Skeletal muscle tissue (tissue), 4 donors: ENCODE measurements around the gene CACNB2. TPM values are rescaled to one million over a fixed set of nuclear protein-coding genes. Genes with fewer than 3 reads are reported as not detected.
"Not testable (repeated sequence)": the region's sequence is repeated elsewhere in the genome, so short reads cannot be mapped to it uniquely, and the experiment has no call there.

Experiments
- H3K27ac ChIP-seq: one replicate; pipeline ENCODE4 v1.7.0; 2013; ENCODE audit warnings: mild to moderate bottlenecking, low read depth, low read length, inconsistent platforms
- H3K27me3 ChIP-seq, 3 donors: one replicate each; pipeline ENCODE4 v1.7.0; 2013; ENCODE audit warnings: low read length in 3 of 3; ENCODE audit not compliant: control insufficient read depth in 3 of 3, insufficient read depth in 3 of 3
- H3K36me3 ChIP-seq, 3 donors: one replicate each; pipeline ENCODE4 v1.7.0; 2013; ENCODE audit warnings: low read length in 3 of 3; ENCODE audit not compliant: control insufficient read depth in 3 of 3, insufficient read depth in 3 of 3
- H3K4me1 ChIP-seq, 3 donors: one replicate each; pipeline ENCODE4 v1.7.0; 2013; ENCODE audit warnings: low read length in 3 of 3, mild to moderate bottlenecking in 3 of 3; ENCODE audit not compliant: control insufficient read depth in 3 of 3, insufficient read depth in 3 of 3
- H3K4me3 ChIP-seq, 3 donors: one replicate each; pipeline ENCODE4 v1.7.0; 2013; ENCODE audit warnings: low read length in 3 of 3
- H3K9ac ChIP-seq, 3 donors: one replicate each; pipeline ENCODE4 v1.7.0; 2013; ENCODE audit warnings: low read length in 3 of 3, mild to moderate bottlenecking in 3 of 3, moderate library complexity in 2 of 3, low read depth in 1 of 3
- H3K9me3 ChIP-seq, 3 donors: one replicate each; pipeline ENCODE4 v1.7.0; 2013; ENCODE audit warnings: low read length in 3 of 3; ENCODE audit not compliant: control insufficient read depth in 3 of 3
- total RNA-seq: library from RNA; depleted of rRNA; stranded (reverse); fragments of >200 nt; gene quantifications from one replicate; pipeline ENCODE4 v1.2.3, GENCODE V29; 2014
- donor health status: Osteomylitis.

Gene CACNB2
- total RNA-seq, 1 donor from 2014 or later, result 4.2 TPM

DNA sequence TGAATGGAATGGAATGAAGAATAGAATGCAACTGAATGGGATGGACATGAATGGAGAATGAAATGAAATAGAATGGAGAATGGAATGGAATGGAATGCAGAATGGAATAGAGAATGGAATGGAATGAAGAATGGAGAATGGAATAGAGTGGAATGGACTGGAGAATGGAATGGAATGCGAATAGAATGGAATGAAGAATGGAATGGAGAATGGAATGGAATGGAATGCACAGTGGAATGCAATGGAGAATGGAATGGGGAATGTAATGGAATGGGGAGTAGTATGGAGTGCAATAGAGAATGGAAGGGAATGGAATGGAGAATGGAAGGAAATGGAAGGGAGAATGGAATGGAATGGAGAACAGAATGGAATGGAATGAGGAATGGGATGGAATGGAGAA, 417.7 kb downstream of the CACNB2 start:
- no peak overlapping the region for H3K4me3 ChIP-seq
- H3K36me3 ChIP-seq, result peaks cover 6 to 49% (median 20%) of the 10 kb centered on the region in 3 donors
- no peak overlapping the region for H3K27ac ChIP-seq
- peaks cover 0 to 16% (median 3%) of the 10 kb centered on the region in 3 donors for H3K9me3 ChIP-seq
- H3K9ac ChIP-seq, result no peak overlapping the region
- H3K27me3 ChIP-seq, result no peaks in the 10 kb centered on the region
- H3K4me1 ChIP-seq, result no peaks in the 10 kb centered on the region

DNA sequence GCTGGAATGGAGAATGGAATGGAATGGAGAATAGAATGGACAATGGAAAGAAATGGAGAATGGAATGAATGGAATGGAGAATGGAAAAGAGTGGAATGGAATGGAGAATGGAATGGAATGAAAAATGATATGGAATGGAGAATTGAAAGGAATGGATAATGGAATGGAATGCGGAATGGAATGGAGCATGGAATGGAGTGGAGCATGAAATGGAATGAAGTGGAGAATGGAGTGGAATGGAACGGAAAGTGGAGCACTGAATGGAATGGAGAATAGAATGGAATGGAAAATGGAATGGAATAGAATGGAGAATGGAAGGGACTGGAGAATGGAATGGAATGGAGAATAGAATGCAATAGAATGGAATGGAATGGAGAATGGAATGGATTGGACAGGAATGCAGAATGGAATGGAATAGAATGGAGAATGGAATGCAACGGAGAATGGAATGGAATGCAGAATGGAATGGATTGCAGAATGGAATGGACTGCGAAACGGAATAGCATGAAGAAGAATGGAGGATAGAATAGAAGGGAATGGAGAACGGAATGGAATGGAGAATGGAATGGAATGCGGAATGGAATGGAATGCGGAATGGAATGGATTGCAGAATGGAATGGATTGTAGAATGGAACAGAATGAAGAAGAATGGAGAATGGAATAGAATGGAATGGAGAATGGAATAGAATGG, 421.8 kb downstream of the CACNB2 start:
- no peak overlapping the region for H3K4me3 ChIP-seq
- H3K27me3 ChIP-seq, result no peaks in the 10 kb centered on the region
- H3K36me3 ChIP-seq, result peaks cover 0 to 30% (median 17%) of the 10 kb centered on the region in 3 donors
- H3K4me1 ChIP-seq, result no peaks in the 10 kb centered on the region
- H3K9ac ChIP-seq, result no peak overlapping the region
- no peak overlapping the region for H3K27ac ChIP-seq
- peaks cover 0 to 30% (median 3%) of the 10 kb centered on the region in 3 donors for H3K9me3 ChIP-seq

DNA sequence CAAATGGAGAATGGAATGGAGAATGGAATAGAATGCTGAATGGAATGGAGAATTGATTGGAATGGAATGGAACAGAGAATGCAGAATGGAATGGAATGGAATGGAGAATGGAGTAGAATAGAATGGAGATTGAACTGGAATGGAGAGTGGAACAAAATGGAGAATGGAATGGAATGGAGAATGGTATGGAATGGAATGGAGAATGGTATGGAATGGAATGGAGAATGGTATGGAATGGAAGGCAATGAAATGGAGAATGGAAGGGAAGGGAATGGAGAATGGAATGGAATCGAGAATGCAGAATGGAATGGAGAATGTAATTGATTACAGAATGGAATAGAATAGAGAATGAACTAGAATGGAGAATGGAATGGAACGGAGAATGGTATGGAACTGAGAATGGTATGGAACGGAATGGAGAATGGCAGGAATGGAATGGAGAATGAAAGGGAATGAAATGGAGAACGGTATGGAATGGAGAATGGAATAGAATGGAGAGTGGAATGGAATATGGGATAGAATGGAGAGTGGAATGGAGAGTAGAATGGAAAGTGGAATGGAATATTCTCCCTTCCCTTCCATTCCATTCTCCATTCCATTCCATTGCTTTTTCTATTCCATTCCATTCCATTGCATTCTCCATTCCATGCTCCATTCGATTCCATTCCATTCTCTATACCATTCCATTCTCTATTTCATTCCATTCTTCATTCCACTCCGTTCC, 422.9 kb downstream of the CACNB2 start:
- peaks cover 0 to 30% (median 5%) of the 10 kb centered on the region in 3 donors for H3K9me3 ChIP-seq
- H3K36me3 ChIP-seq, result peaks cover 0 to 20% (median 14%) of the 10 kb centered on the region in 3 donors
- H3K4me1 ChIP-seq, result no peaks in the 10 kb centered on the region
- no peaks in the 10 kb centered on the region for H3K27me3 ChIP-seq
- H3K9ac ChIP-seq, result no peak overlapping the region
- no peak overlapping the region for H3K27ac ChIP-seq
- no peak overlapping the region for H3K4me3 ChIP-seq

DNA sequence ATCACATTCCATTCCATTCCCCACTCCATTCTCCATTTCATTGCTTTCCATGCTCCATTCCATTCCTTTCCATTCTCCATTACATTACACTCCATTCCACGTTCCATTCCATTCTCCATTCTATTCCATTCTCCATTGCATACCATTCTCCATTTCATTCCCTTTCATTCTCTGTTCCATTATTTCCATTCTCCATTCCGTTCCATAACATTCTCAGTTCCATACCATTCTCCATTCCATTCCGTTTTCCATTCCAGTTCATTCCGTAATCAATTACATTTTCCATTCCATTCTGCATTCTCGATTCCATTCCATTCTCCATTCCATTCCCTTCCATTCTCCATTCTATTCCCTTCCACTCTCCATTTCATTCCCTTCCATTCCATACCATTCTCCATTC, 424.8 kb downstream of the CACNB2 start:
- H3K4me3 ChIP-seq, result no peak overlapping the region
- no peaks in the 10 kb centered on the region for H3K27me3 ChIP-seq
- H3K27ac ChIP-seq, result no peak overlapping the region
- no peaks in the 10 kb centered on the region for H3K4me1 ChIP-seq
- H3K9me3 ChIP-seq, result peaks cover 0 to 26% (median 7%) of the 10 kb centered on the region in 3 donors
- H3K9ac ChIP-seq, result no peak overlapping the region
- peaks cover 0 to 6% (median 6%) of the 10 kb centered on the region in 3 donors for H3K36me3 ChIP-seq

DNA sequence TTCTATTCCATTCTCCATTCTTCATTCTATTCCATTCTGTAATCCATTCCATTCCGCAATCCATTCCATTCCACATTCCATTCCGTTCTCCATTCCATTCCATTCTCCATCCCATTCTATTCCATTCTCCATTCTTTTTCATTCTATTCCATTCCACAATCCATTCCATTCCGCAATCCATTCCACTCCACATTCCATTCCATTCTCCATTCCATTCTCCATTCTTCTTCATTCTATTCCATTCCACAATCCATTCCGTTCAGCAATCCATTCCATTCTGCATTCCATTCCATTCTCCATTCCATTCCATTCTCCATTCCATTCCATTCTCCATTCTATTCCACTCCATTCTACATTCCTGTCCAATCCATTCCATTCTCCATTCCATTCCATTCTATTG, 426.0 kb downstream of the CACNB2 start:
- Histone ChIP-seq H3K4me1 (no peaks in the 10 kb centered on the region), H3K27me3 (no peaks in the 10 kb centered on the region), H3K9ac (no peak overlapping the region), H3K4me3 (no peak overlapping the region), H3K9me3 (peaks cover 0 to 24% (median 7%) of the 10 kb centered on the region in 3 donors), H3K36me3 (peaks cover 0 to 6% (median 3%) of the 10 kb centered on the region in 3 donors), H3K27ac (no peak overlapping the region)

DNA sequence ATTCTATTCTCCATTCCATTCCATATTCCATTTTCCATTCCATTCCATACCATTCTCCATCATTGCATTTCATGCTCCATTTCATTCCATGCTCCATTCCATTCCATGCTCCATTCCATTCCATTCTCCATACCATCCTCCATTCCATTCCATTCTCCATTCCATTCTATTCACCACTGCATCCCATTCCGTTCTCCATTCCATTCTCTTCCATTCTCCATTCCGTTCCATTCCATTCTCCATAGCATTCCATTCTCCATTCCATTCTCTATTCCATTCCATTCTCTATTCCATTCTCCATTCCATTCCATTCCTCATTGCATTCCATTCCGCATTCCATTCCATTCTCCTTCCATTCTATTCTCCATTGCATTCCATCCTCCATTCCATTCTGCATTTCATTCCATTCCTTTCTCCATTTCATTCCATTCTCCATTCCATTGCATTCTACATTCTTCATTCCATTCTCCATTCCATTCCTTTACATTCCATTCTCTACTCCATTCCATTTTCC, 427.2 kb downstream of the CACNB2 start:
- Histone ChIP-seq H3K4me3 (no peak overlapping the region), H3K9ac (no peak overlapping the region), H3K4me1 (no peaks in the 10 kb centered on the region), H3K27me3 (no peaks in the 10 kb centered on the region), H3K27ac (no peak overlapping the region), H3K36me3 (peaks cover 0 to 6% (median 0%) of the 10 kb centered on the region in 3 donors), H3K9me3 (peaks cover 0 to 18% (median 7%) of the 10 kb centered on the region in 3 donors)

DNA sequence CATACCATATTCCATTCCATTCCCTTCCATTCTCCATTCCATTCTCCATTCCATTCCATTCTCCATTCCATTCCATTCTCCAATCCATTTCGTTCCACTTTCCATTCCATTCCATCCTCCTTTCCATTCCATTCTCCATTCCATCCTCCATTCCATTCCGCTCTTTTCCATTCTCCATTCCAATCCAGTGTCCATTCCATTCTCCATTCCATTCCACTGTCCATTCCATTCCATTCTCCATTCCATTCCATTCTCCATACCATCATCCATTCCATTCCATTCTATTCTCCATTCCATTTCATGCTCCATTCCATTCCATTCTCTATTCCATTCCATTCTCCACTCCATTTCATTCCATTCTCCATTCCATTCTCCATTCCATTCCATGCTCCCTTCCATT, 430.2 kb downstream of the CACNB2 start:
- H3K36me3 ChIP-seq, H3K27ac ChIP-seq, H3K4me3 ChIP-seq, H3K9me3 ChIP-seq, H3K27me3 ChIP-seq, H3K4me1 ChIP-seq, H3K9ac ChIP-seq: not testable (repeated sequence)

DNA sequence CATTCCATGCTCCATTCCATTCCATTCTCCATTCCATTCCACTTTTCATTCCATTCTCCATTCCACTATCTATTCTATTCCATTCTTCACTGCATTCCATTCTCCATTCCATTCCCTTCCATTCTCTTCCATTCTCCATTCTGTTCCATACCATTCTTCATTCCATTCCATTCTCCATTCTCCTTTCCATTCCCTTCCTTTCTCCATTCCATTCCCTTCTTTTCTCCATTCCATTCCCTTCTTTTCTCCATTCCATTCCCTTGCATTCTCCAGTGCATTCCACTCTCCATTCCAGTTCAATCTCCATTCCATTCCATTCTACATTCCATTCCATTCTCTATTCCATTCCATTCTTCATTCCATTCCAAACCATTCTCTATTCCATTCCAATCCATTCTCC, 430.9 kb downstream of the CACNB2 start:
- Histone ChIP-seq H3K4me3 (no peak overlapping the region), H3K27ac (no peak overlapping the region), H3K9ac (no peak overlapping the region), H3K9me3 (peaks cover 0 to 6% (median 4%) of the 10 kb centered on the region in 3 donors), H3K4me1 (no peaks in the 10 kb centered on the region), H3K27me3 (no peaks in the 10 kb centered on the region), H3K36me3 (peaks cover 0 to 5% (median 0%) of the 10 kb centered on the region in 3 donors)

DNA sequence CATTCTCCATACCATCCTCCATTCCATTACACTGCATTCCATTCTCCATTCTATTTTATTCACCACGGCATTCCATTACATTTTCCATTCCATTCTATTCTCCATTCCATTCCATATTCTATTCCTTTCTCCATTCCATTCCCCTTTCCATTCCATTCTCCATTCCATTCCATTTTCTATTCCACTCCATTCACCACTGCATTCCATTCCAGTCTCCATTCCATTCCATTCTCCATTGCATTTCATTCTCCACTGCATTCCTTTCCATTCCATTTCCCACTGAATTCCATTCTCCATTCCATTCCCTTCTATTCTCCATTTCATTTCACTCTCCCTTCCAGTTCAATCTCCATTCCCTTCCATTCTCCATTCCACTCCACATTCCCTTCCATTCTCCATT, 431.6 kb downstream of the CACNB2 start:
- Histone ChIP-seq H3K4me3 (no peak overlapping the region), H3K27ac (no peak overlapping the region), H3K27me3 (no peaks in the 10 kb centered on the region), H3K9me3 (peaks cover 0 to 4% (median under 1%) of the 10 kb centered on the region in 3 donors), H3K4me1 (no peaks in the 10 kb centered on the region), H3K36me3 (peaks cover 0 to 8% (median 3%) of the 10 kb centered on the region in 3 donors), H3K9ac (no peak overlapping the region)
